Medulla oblongata (tissue), 1 donor: ENCODE data around the gene NDEL1.

Experiments used
- DNase-seq: peaks from one replicate; pipeline ENCODE4 v3.0.0-alpha.2; 2015; ENCODE audit errors: extremely low spot score

The NDEL1 gene

GRCh38 chr17:8413938-8414337 is 21.7 kb upstream of the NDEL1 start:
- DNase-seq: no peak

DNA sequence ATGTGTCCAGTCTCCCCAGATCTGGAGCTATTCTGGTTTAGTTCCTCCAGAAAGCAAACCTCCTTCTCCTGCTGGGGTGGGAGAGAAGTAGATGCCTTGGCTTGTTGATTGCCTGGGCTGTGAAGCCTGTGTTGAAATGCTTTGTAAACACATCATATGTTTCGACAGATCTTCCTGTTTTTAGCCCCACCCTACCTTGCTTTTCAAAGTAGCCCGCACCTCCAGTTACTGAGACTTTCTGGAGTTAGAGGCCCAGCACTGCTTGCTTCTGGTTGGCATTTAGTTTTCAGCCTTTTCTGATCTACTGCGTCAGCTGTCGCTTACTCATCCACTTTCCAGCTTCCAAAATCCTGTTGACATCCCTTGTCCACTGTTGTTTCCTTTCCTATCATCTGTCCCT is 17.9 kb upstream of the NDEL1 start:
- DNase-seq: no peak

- DNase-seq: no peak
Observed at GRCh38 chr17:8418471-8418870, 17.2 kb upstream of the NDEL1 start.

DNA sequence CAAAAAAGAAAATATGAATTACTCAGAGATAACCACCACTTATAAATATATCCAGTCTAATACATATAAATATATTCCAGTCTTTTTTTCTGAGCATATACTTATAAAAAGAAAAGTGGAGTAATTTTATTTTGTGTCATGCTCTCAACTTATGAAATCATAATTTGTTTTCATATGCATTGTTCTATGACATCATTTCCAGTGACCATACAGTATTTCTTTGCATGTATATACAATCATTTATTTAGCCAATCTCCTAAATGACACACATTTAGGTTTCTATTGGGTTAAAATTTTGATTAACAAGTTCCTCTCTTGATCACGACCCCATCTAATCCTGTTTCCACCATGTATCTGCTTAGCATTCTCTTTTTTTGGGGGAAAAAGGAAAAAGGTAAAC is 16.4 kb upstream of the NDEL1 start:
- no peak for DNase-seq

DNA sequence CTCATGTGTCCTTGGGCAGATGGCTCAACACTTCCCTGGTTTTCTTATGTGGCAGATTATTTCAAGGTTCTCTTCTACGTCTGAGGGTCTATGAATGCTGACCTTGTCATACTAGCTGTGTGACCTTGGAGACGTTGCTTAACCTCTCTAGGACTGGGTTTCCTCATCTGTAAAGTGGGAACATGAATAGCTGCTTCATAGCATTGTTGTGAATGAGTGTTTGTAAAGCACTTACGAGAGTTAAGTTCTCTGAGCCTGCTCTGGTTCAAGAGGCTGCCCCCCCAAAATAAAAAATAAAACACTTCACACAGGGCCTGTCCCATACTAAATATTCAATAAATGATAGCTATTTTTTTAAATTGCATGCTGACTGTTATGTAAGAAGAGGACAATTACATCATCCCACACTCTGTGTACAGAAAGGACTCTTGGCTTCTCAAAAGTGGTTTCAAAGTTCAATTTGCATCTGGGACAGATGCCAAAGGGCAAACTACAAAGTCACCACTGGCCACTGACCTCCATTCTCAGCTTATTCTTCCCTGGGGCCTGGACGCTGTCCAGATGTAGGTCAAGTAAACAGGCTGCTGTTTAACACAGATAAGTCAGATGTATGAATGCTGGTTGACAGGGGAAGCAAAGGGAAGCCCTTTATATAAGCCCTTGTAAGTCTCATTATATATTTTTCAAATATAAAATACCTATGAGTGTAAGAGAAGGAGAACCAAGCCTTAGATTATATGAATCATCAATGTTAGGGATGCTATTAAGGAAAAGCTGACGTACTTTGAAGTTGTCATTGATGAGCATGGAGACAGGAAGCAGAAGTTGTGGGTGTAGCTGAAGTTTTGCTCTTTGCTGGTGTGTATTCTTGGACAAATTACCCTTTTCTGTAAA is 15.4 kb upstream of the NDEL1 start:
- DNase-seq: peak; percentile 67

DNA sequence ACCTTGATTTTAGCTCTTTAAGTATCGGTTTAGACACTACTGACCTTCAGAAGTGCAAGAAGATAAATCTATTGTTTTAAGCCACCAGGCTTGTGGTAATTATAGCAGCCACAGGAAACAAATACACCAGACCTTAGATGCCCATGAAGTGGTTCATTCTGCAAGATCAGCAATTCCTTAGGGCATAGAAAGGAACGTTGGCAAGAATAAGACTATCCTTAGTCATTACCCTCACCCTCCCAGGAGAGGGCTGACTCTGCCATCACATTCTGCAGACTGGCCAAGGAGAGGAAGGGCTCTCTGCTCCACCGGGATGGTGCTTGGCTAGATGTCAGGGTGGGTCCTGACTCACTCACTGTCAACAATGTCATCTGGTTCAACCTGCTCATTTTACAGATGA is 14.1 kb upstream of the NDEL1 start:
- no peak for DNase-seq

DNA sequence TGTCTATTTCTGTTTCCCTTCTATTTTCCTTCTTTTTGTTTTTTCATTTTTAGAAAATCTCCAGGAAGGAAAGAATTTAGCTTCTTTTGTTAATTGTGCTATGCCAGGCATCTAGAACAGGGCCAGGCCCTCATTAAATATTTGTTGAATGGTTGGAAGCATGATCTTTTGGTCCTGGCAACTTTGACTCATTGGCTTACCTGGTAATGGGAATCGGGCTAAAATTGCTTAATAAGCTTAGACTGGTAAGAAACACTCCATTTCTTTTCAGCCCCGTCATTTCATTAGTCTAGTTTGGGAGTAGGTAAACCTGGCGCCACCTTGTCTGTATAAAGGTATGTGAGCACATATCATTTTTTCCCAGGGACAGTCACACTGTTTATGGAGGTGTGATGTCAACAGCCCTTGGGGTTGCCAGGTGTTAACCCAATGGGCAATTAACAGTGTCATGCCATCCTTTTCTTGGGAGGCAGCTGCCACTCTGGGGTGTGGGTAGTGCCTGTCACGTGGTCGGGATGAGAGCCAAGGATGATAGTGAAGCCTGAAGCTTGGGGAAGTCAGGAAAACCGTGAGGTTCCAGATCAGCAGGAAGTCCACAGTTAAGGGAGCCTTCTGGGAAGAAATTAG is 9.5 kb upstream of the NDEL1 start:
- no peak for DNase-seq

- no peak for DNase-seq
Observed at GRCh38 chr17:8426802-8427201, 8.9 kb upstream of the NDEL1 start.

DNA sequence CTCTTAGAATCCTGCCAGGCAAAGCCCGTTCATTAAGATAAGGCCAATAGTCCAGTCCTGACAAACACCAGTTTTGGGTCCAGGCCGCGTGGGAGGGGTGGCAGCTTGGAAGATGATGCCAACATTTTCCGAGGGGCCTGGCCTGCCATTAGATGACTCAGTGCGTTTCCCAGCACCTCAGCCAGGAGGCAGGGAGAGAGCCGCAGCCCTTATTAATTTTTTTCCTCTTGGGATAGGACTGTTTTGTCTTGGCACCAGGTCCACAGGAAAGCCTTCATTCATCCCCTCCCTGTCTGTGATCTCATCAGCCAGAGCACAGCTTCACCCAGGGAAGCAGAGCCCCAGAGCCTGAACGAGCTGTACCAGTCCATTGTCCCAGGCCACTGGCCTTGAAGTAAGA is 4.7 kb upstream of the NDEL1 start:
- peak; percentile 42 for DNase-seq

DNA sequence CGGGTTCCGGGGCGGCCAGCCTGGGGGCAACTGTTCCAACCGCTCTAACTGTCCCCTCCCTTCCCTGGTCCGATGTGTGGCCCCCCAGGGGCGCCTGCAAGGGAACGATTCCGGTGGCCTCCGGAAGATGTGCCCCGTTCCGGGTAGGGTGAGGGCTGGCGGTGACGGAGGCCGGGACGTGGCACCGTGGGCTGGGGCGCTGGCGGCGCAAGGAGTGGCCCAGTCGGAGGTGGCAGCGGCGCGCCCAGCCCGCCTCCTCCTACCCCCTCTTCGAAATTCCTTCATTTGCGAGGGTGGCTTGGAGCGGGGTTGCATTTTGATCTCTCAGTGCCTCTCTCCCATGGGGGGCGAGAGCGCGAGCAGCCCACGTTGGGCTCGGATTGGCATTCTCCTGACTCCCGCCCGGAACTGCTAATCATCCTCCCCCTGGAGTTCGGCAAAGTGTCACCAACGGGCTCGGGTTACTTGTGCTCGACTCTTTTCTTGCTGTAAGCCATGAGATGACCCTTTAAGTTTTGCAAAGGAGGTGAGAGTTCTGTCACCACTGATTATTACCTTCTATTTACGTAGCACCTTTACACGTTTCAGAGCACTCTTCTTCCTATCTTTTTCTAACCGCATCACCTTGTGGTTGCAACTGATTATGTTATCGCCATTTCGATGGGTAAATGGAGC is 622 bp downstream of the NDEL1 start:
- peak; percentile 45 for DNase-seq

GRCh38 chr17:8436844-8437171 is 1.1 kb downstream of the NDEL1 start:
- DNase-seq: peak; percentile 15

GRCh38 chr17:8438441-8438840 is 2.8 kb downstream of the NDEL1 start:
- no peak for DNase-seq

- DNase-seq: no peak
Observed at GRCh38 chr17:8439681-8440080, 4.0 kb downstream of the NDEL1 start.

- no peak for DNase-seq
Observed at GRCh38 chr17:8441690-8442089, 6.0 kb downstream of the NDEL1 start.

- DNase-seq: no peak
Observed at GRCh38 chr17:8442310-8442709, 6.6 kb downstream of the NDEL1 start.

DNA sequence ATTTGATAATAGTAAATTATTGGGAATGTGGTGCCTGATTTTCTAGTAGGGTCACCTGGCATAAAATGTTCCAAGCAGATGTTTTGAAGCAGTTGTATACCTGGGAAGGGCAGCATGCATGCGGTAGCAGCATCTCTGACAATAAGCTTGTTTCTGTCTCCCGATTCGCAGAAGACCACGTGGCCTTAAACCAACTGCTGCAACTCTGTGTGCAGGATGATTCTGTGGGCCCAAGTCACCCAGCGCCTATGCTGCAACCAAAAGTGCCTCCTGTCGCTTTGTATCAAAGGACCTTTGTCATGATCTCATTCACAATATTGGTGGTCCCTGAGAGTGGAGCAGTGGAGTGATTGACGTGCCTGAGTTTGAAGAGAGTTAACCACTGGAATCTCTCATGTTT is 8.1 kb downstream of the NDEL1 start:
- DNase-seq: peak; percentile 44

GRCh38 chr17:8444494-8444893 is 8.8 kb downstream of the NDEL1 start:
- no peak for DNase-seq

GRCh38 chr17:8445536-8445935 is 9.9 kb downstream of the NDEL1 start:
- no peak for DNase-seq

GRCh38 chr17:8447799-8448198 is 12.1 kb downstream of the NDEL1 start:
- no peak for DNase-seq

DNA sequence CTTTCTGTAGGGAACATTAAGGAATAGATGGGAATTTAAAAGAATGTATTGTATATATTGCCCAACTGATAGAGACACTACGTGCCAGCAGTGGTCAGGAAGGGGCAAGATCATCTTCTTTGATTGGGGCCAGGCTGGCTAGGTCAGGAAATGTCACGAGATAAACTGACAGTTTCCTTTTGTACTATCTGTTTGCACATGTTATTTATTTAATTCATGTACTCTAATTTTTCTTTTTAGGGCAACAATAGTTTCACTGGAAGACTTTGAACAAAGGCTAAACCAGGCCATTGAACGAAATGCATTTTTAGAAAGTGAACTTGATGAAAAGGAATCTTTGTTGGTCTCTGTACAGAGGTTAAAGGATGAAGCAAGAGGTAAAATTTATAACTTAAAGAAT is 12.6 kb downstream of the NDEL1 start:
- DNase-seq: no peak

DNA sequence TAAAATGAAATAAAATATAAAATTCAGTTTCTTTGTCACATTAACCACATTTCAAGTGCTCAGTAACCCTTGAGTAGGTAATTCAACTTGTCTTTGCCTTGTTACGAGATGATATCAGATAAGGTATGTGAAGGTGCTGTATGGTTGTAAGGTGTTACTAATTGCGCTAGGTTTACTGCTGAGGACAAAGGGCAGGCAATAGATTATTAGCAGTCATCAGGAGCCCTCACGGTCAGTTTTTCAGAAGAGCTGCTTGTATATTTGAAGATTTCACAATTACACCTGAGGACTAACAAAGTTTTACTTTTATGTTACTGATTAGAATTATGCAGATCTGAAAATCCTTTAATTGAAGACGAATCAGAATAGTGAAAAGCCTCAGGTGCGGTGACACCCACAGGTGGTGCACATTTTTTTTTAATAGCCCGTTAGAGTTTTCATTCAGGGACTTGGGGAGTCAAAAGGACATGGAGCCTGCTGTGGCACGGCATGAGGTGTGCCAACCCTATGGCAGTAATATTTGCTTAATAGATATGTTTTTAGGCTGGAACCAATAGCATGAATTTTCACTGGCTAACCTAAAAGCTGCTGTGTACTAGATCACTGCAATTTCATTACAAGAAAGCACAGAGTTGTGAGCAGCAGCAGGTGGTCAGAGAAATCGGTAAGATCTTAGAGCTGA is 16.4 kb downstream of the NDEL1 start:
- no peak for DNase-seq

GRCh38 chr17:8453326-8453725 is 17.6 kb downstream of the NDEL1 start:
- DNase-seq: no peak
